Measurements from ENCODE around the gene SLC50A1. TPM values are rescaled to one million over a fixed set of nuclear protein-coding genes. Genes with fewer than 3 reads are reported as not detected.

The SLC50A1 gene
- total and polyA plus RNA-seq, 2 of the 8 experiments (the other 6 are each of a cell fraction or from before 2014, with no cell fraction given): 36.5 to 90.8 TPM

DNA sequence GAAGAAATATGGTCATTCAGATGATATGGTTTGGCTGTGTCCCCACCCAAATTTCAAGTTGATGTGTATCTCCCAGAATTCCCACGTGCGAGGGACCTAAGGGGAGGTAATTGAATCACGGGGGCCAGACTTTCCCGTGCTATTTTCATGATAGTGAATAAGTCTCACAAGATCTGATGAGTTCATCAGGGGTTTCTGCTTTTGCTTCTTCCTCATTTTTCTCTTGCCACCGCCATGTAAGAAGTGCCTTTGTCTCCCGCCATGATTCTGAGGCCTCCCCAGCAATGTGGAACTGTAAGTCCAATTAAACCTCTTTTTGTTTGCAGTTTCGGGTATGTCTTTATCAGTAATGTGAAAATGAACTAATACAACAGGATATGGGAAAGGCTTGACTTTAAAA is 6.1 kb downstream of the SLC50A1 start:
- Histone ChIP-seq H3K4ac (replicated peaks; ENCODE audit: insufficient read length, low read depth, low read length) (no peak overlapping the region), H3K23me2 (ENCODE audit: low read depth, low read length) (peaks cover 4% of the 10 kb centered on the region; the same call in 1 of the 2 replicates), H3K4me3 (ENCODE audit: extremely low read depth in 1 of 4, insufficient read depth in 2 of 4, low read depth in 3 of 4, low read length in 4 of 4) (no peak overlapping the region), H2BK12ac (ENCODE audit: low read depth, low read length) (no peak overlapping the region), H3K9me3 (ENCODE audit: insufficient read depth in 2 of 2, low read depth in 1 of 2, low read length in 1 of 2) (no peaks in the 10 kb centered on the region), H3K4me2 (ENCODE audit: insufficient read depth in 1 of 2, low read depth in 2 of 2, low read length in 2 of 2) (no peak overlapping the region), H4K91ac (replicated peaks; ENCODE audit: insufficient read length, low read length) (no peak overlapping the region), H4K8ac (ENCODE audit: extremely low read depth, insufficient read depth, low read length) (no peak overlapping the region), H3K27me3 (replicated peaks in 1 of 4; ENCODE audit: control insufficient read depth in 3 of 4, extremely low read depth in 1 of 4, insufficient read depth in 3 of 4, low read length in 3 of 4) (no peaks in the 10 kb centered on the region), H2BK120ac (replicated peaks; ENCODE audit: low read depth, low read length) (no peak overlapping the region), H2BK5ac (ENCODE audit: low read depth, low read length) (no peak overlapping the region), H3K14ac (ENCODE audit: insufficient read length) (no peak overlapping the region), H2BK15ac (ENCODE audit: low read length) (no peak overlapping the region), H3K27ac (ENCODE audit: low read depth, low read length) (no peak overlapping the region), H2BK20ac (ENCODE audit: low read length) (no peak overlapping the region), H3K18ac (ENCODE audit: extremely low read depth, low read length) (no peak overlapping the region), H4K20me1 (replicated peaks in 1 of 2; ENCODE audit: control insufficient read depth in 1 of 2, insufficient read depth in 2 of 2, low read length in 2 of 2) (no peaks in the 10 kb centered on the region), H2AK5ac (ENCODE audit: low read depth, low read length) (no peak overlapping the region), H3K4me1 (replicated peaks in 1 of 4; ENCODE audit: control insufficient read depth in 3 of 4, insufficient read depth in 4 of 4, low read length in 3 of 4) (peaks cover 0 to 7% (median 6%) of the 10 kb centered on the region in 4 experiments; a peak in 4 of 7 replicates), H3K79me2 (ENCODE audit: control insufficient read depth in 1 of 2, insufficient read depth in 2 of 2, low read length in 2 of 2) (peaks cover 0 to 2% of the 10 kb centered on the region in 2 experiments; a peak in 1 of 4 replicates), H3K9ac (replicated peaks in 1 of 4; ENCODE audit: extremely low read depth in 1 of 4, low read depth in 3 of 4, low read length in 3 of 4) (no peak overlapping the region), H3K79me1 (ENCODE audit: low read depth, low read length) (no peaks in the 10 kb centered on the region; the same call in 1 of the 2 replicates), H2AFZ (ENCODE audit: low read length) (no peak overlapping the region), H4K5ac (ENCODE audit: insufficient read length, low read depth, low read length) (no peak overlapping the region), H3K56ac (replicated peaks; ENCODE audit: insufficient read length, low read depth, low read length) (no peak overlapping the region), H3K23ac (ENCODE audit: insufficient read length) (no peak overlapping the region), H3K36me3 (ENCODE audit: control insufficient read depth in 2 of 4, insufficient read depth in 4 of 4, low read length in 3 of 4) (no peaks in the 10 kb centered on the region; a peak in 1 of 8 replicates)
- 91% methylated on average over 7 of the region's 7 CpGs; no CpG with 5 or more reads in 1 of the 2 experiments for WGBS, 2 experiments (ENCODE audit: extremely low coverage in 1 of 2, insufficient coverage in 1 of 2, insufficient read length in 1 of 2, insufficient replicate concordance in 2 of 2, low coverage in 1 of 2, low lambda C conversion rate in 2 of 2, missing lambda C conversion rate in 1 of 2)
- POLR2A ChIA-PET (ENCODE audit: partially characterized antibody): no interaction called here
- DNase-seq (ENCODE audit: low read depth in 1 of 2, low spot score in 2 of 2) (no peak), FAIRE-seq (no peak)
- CTCF ChIA-PET (ENCODE audit: partially characterized antibody): interaction anchor here (0.7 to 2.4 kb wide), 4 partner anchors 17 to 56 kb away, joined by 3 to 11 read pairs (median 4); no protein-coding TSS in a partner anchor
- TF ChIP-seq BACH1 (IDR thresholded peaks at IDR 0.05; ENCODE audit: low read length): no peak
- no peak for TF ChIP-seq CHD1 (IDR thresholded peaks at IDR 0.05; ENCODE audit: low read depth, low read length)
- TF ChIP-seq, protein P1, sequence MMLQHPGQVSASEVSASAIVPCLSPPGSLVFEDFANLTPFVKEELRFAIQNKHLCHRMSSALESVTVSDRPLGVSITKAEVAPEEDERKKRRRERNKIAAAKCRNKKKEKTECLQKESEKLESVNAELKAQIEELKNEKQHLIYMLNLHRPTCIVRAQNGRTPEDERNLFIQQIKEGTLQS (IDR thresholded peaks at IDR 0.05; ENCODE audit: insufficient read depth, low read depth, low read length): no peak
- no peak for TF ChIP-seq TEAD4 (IDR thresholded peaks at IDR 0.05; ENCODE audit: low read depth, low read length)
- TF ChIP-seq HDAC6 (IDR thresholded peaks at IDR 0.05; ENCODE audit: low read depth, low read length): no peak
- TF ChIP-seq MAX (IDR thresholded peaks at IDR 0.05): no peak
- no peak for TF ChIP-seq CTBP2 (IDR thresholded peaks at IDR 0.05; ENCODE audit: borderline replicate concordance, insufficient read depth, insufficient read length, low read length)
- TF ChIP-seq EP300 (IDR thresholded peaks at IDR 0.05; ENCODE audit: borderline replicate concordance in 1 of 2, low read depth in 2 of 2, low read length in 2 of 2): no peak
- no peak for TF ChIP-seq CBX8 (IDR thresholded peaks at IDR 0.05; ENCODE audit: borderline replicate concordance, low read depth, low read length)
- no peak for TF ChIP-seq POLR2AphosphoS5 (IDR thresholded peaks at IDR 0.05; ENCODE audit: low read depth, low read length)
- TF ChIP-seq YY1 (IDR thresholded peaks at IDR 0.05; ENCODE audit: low read depth, low read length): no peak
